Medulla oblongata (tissue), 1 donor: ENCODE data around the gene LATS1.
"Not testable (repeated sequence)": the region's sequence is repeated elsewhere in the genome, so short reads cannot be mapped to it uniquely, and the experiment has no call there.

Source experiments
- DNase-seq: peaks from one replicate; pipeline ENCODE4 v3.0.0-alpha.2; 2015; ENCODE audit errors: extremely low spot score

LATS1 gene

GRCh38 chr6:149728499-149729234 lies 10.8 kb upstream of the LATS1 start:
- no peak for DNase-seq

DNA sequence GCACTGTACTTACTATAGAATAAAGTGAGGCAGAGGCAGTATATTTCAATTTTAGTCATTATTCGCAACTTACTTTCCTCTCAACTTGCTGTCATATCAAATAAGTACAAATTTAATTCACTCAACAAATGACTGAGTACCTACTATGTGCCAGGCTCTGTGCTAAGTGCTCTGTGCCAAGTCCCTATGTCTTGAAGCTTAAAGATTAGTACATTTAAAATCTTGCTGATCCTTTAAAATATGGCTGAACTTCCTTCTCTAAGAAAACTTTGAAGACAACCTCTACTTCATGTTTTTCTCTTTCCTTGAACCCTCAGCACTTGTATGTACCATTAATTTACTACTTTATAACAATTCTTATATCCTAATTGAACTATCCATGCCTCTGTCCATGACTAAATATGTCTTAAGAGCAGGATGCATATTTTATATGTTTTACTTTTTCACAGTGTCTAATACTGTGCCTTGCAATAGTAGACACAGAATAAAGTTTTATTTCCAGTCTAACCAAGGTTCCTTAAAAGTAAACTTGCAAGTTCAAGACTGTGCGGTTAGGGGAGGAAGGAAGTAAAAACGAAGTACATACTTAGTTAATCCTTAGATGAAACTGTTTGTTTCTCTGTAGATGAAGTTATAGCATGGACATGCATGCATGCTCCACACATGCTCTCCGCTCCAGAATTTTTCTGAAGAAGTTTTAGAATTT lies 10.0 kb upstream of the LATS1 start:
- peak; percentile 31 for DNase-seq

DNA sequence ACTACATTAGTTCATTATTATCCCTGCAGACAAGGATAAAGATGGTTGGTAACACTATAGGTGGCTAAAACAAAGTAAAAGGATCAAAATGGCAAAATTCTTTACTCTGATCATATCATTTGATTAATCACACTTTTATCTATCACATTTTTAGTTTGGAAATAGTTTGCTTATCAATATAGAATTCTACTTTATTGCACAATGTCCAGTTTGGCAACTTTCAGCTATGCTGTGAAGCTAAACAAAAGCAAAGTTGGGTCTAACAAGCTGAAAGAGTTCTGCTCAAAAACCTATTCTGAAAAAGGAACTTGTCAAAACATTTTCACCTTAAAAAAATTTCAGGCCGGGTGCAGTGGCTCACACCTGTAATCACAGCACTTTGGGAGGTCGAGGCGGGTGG lies 7.9 kb upstream of the LATS1 start:
- no peak for DNase-seq

DNA sequence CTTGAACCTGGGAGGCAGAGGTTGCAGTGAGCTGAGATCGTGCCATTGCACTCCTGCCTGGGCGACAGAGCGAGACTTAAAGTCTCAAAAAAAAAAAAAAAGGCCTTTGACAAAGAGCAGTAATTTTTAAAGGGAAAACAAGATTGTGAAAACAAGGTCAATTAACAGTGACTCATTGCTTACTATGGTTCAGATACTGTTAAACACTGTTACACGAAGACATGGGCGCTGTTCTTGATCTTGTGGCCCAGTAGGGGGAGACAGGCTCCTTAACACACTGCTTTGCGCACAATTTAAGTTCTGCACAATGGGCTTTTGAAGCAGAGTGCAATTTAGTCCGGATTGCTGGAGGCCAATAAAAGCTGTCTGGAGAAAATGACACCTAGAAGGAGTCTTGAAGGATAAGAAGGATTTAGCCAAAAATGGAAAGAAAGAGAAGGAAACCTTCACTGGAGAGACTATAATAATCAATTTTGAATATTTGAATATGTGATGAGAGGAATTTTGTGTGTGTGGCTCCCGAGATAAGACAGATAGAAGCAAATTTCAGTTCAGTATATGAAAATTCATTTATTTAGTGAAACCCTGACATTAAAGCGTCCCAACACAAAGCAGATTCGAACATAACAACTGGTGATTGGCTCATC lies 6.0 kb upstream of the LATS1 start:
- peak; percentile 83 for DNase-seq

GRCh38 chr6:149723262-149723661 lies 5.4 kb upstream of the LATS1 start:
- DNase-seq, result no peak

DNA sequence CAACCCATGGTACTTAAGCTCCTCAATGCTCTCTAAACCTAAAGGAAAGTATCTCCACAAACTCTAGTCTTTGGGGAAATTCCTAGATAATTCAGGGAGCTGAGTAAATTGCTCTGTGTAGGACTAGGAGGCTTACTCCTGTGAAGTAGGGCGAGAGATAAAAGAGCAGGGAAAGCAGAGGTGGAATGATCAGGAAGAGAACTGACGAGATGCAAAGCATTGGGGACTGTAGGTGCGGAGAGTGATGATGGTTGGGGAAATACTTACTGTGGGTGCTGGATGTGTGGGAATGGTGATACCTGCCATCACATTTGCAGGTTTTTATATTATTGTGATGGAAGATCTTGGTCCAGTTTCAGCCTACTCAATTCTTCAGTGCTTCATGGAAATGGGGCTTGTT lies 1.6 kb upstream of the LATS1 start:
- DNase-seq, result no peak

- no peak for DNase-seq
These were observed 680 bp downstream of the LATS1 start for GRCh38 chr6:149717255-149717587.

DNA sequence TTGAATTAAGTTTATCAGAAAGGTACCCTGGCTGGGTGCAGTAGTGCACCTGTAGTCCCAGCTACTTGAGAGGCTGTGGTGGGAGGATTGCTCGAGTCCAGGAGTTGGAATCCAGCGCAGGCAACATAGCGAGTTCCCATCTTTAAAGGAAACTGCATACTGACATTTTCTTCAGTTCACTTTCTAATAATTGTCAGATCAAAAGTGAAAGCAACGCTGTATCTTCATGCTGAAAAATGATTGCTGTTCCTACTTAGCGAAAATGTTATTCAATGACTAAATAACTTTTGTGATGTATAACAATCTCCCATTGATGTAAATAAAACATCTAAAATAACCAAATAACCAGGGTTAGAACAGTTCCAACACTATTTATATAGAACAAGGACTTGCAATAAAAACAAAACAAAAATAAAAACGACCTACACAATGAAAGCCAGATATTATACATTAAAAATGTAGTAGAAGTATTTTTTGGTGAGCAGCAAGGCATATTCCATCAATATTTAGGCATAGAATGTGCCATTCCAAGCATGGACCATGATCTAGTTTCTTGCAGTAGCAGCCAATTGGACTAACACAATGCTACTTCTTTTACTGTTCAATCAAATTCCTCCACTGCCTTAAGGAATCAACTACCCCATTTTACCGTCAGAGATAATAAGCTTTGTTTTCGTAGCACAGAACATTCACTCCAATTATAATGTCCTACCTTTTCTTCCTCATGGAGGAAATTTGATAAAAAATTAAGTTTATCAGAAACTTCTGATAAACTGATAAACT lies 1.5 kb downstream of the LATS1 start:
- peak; percentile 20 for DNase-seq

GRCh38 chr6:149714442-149714841 lies 3.5 kb downstream of the LATS1 start:
- no peak for DNase-seq

- DNase-seq, result no peak
These were observed 6.2 kb downstream of the LATS1 start for GRCh38 chr6:149711711-149712110.

- DNase-seq, result no peak
These were observed 16.2 kb downstream of the LATS1 start for GRCh38 chr6:149701714-149702113.

DNA sequence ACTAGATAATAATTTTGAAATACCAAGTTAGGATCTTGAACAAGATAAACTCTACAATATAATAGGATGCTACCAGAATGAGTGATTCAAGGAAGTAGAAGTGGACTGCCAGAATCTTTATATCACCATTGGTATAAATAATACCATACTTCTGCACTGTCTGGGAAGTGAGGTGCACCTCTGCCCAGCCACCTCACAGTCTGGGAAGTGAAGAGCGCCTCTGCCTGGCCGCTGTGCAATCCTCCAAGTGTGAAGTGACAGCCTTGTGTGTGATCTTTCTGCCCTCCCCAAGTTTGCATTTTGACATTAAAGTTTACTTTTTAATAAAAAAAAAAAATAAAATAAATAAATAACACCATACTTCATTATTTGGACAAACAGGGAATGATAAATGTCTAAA lies 18.8 kb downstream of the LATS1 start:
- DNase-seq, result no peak

DNA sequence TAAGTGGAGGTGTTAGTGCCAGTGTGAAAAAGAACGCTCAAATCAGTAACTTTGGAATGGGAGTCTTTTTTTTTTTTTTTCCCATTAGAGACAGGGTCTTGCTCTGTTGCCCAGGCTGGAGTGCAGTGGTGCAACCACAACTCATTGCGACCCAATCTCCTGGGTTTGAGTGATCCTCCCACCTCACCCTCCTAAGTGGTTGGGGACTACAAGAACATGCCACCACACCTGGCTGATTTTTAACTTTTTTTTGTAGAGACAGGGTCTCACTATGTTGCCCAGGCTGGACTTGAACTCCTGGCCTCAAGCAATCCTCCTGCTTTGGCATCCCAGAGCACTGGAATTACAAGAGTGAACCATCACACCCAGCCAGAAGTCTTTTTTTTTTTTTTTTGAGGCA lies 19.7 kb downstream of the LATS1 start:
- no peak for DNase-seq

GRCh38 chr6:149696901-149697300 lies 21.0 kb downstream of the LATS1 start:
- DNase-seq, result no peak

GRCh38 chr6:149694921-149695320 lies 23.0 kb downstream of the LATS1 start:
- DNase-seq, result no peak

DNA sequence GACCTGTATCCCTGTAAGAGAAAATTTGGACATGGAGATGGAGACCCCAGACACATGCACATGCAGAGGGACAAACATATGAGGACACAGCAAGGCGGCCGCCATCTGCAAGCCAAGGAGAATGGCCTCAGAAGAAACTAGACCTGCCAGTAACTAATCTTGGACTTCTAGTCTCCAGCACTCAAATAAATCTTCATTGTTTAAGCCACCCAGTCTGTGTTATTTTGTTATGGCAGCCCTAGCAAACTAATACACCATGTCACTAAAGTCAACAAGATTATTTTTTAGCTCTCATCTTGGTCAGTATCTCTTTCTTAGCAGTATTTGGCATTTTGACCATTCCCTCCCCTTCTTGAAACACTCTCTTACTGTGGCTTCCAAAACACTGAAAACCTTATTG lies 26.7 kb downstream of the LATS1 start:
- DNase-seq, result no peak

- no peak for DNase-seq
These were observed 31.7 kb downstream of the LATS1 start for GRCh38 chr6:149686230-149686629.

- DNase-seq, result no peak
These were observed 34.5 kb downstream of the LATS1 start for GRCh38 chr6:149683256-149683859.

DNA sequence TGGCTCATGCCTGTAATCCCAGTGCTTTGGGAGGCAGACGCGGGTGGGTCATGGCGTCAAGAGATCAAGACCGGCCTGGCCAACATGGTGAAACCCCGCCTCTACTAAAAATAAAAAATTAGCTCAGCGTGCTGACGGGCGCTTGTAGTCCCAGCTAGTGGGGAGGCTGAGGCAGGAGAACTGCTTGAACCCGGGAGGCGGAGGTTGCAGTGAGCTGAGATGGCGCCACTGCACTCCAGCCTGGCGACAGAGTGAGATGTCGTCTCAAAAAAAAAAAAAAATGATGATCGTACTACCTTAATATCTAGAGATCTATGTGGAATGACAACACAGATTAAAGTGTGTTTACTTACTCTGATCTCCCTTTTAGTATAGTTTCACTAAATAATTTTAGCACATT lies 36.1 kb downstream of the LATS1 start:
- DNase-seq, result not testable (repeated sequence)

DNA sequence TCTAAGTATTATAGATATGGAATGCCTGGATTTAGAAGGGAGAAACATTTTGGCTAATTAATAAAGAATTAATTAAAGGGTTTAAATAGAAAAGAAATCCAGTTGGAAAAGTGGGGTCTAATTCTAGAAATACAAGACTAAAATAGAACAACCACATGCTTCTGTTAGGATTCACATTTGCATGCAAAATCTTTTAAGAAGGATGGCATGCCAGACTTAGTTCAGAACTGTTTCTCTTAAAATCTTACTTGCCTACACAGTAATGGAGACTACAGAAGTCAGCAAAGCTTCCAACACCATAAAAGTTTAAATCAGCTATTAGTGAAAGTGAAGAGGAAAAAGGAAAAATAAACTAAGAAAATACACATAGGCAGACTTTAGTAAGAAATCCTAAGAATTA lies 36.7 kb downstream of the LATS1 start:
- no peak for DNase-seq

GRCh38 chr6:149680503-149680902 lies 37.4 kb downstream of the LATS1 start:
- DNase-seq, result no peak

DNA sequence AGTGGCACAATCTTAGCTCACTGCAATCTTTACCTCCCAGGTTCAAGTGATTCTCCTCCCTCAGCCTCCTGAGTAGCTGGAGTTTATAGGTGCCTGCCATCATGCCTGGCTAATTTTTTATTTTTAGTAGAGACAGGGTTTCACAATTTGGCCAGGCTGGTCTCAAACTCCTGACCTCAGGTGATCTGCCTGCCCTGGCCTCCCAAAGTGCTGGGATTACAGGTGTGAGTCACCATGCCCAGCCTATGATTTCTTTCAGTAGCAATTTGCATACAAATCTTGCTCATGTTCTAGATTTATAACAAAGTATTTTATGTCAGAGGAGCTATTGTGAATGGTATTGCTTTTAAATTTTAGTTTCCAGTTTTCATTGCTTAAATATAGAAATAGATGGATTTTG lies 45.6 kb downstream of the LATS1 start:
- DNase-seq, result not testable (repeated sequence)
